ENCODE measurements around the gene ACE. TPM values are rescaled to one million over a fixed set of nuclear protein-coding genes. Genes with fewer than 3 reads are reported as not detected.
A peak's percentile ranks its signal among the peaks of the same experiment; 100 is the strongest.

ACE gene
- total RNA-seq, 1 donor from 2014 or later: 44.8 TPM

- no peak for DNase-seq (ENCODE audit: low spot score)
- TF ChIP-seq, protein P1, sequence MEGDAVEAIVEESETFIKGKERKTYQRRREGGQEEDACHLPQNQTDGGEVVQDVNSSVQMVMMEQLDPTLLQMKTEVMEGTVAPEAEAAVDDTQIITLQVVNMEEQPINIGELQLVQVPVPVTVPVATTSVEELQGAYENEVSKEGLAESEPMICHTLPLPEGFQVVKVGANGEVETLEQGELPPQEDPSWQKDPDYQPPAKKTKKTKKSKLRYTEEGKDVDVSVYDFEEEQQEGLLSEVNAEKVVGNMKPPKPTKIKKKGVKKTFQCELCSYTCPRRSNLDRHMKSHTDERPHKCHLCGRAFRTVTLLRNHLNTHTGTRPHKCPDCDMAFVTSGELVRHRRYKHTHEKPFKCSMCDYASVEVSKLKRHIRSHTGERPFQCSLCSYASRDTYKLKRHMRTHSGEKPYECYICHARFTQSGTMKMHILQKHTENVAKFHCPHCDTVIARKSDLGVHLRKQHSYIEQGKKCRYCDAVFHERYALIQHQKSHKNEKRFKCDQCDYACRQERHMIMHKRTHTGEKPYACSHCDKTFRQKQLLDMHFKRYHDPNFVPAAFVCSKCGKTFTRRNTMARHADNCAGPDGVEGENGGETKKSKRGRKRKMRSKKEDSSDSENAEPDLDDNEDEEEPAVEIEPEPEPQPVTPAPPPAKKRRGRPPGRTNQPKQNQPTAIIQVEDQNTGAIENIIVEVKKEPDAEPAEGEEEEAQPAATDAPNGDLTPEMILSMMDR (IDR thresholded peaks at IDR 0.05; ENCODE audit: unreplicated experiment): no peak
- Mint-ChIP-seq H3K4me1 (ENCODE audit: unreplicated experiment) (peaks cover 34% of the 10 kb centered on the region), H3K9me3 (ENCODE audit: unreplicated experiment) (no peaks in the 10 kb centered on the region), H3K4me3 (ENCODE audit: unreplicated experiment) (no peak overlapping the region), H3K27ac (ENCODE audit: unreplicated experiment) (no peak overlapping the region), H3K27me3 (ENCODE audit: unreplicated experiment) (peaks cover 7% of the 10 kb centered on the region), H3K36me3 (ENCODE audit: low read depth, unreplicated experiment) (no peaks in the 10 kb centered on the region)
These were observed 2.7 kb upstream of the ACE start for GRCh38 chr17:63474174-63474573.

- Mint-ChIP-seq H3K9me3 (ENCODE audit: unreplicated experiment) (no peaks in the 10 kb centered on the region), H3K4me1 (ENCODE audit: unreplicated experiment) (peaks cover 35% of the 10 kb centered on the region), H3K36me3 (ENCODE audit: low read depth, unreplicated experiment) (no peaks in the 10 kb centered on the region), H3K27me3 (ENCODE audit: unreplicated experiment) (peaks cover 8% of the 10 kb centered on the region), H3K27ac (ENCODE audit: unreplicated experiment) (no peak overlapping the region), H3K4me3 (ENCODE audit: unreplicated experiment) (no peak overlapping the region)
- no peak for DNase-seq (ENCODE audit: low spot score)
- TF ChIP-seq, protein P1 (IDR thresholded peaks at IDR 0.05; ENCODE audit: unreplicated experiment): no peak
These were observed 2.0 kb upstream of the ACE start for GRCh38 chr17:63474586-63475460.

DNA sequence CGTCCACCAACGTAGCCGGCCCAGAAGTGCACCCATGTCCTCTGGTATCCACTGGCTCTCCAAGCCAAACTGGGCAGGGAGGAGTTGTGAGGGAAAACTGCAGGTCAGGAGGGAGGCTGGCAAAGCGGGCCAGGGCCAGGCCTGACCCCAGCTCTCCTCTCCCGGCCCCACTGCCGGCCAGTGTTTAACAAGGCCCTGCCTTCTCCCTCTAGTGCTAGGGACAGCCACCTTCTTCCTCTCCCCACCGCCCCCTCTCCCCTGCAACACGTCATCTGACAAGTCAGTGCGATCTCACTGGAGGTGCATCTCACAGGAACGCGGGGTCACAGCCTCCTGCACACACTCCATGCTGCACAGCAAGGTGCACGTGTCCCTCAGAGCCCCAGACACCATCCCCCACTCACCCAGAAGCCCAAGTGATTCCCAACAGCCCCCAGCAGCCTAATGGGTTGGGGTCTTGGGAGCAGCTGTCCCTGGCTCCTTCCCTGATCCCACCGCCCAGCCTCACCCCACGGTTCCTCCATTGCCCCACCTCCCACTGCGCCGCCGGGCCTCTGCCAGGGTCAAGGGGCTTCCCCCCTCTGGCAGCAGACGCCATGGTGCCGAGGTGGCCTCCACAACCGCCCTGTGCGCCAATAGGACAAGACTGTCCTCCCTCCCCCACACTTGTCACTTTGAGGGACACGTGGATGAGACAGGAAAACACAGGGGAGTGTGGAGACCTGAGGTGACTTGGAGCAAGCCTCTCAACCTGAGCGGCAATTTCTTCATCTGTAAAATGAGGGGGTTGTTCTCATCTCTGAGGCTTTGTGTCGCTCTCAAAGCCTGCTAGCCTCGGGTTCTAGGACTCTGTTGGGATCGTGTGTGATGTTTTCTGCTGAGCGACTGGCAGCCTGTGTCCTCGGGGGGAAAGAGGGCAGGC, 1.1 kb upstream of the ACE start:
- Mint-ChIP-seq H3K27ac (ENCODE audit: unreplicated experiment) (no peak overlapping the region), H3K36me3 (ENCODE audit: low read depth, unreplicated experiment) (no peaks in the 10 kb centered on the region), H3K4me3 (ENCODE audit: unreplicated experiment) (peak overlapping the region; percentile 89), H3K4me1 (ENCODE audit: unreplicated experiment) (peaks cover 35% of the 10 kb centered on the region), H3K27me3 (ENCODE audit: unreplicated experiment) (peaks cover 8% of the 10 kb centered on the region), H3K9me3 (ENCODE audit: unreplicated experiment) (no peaks in the 10 kb centered on the region)
- TF ChIP-seq, protein P1 (IDR thresholded peaks at IDR 0.05; ENCODE audit: unreplicated experiment): no peak
- no peak for DNase-seq (ENCODE audit: low spot score)

DNA sequence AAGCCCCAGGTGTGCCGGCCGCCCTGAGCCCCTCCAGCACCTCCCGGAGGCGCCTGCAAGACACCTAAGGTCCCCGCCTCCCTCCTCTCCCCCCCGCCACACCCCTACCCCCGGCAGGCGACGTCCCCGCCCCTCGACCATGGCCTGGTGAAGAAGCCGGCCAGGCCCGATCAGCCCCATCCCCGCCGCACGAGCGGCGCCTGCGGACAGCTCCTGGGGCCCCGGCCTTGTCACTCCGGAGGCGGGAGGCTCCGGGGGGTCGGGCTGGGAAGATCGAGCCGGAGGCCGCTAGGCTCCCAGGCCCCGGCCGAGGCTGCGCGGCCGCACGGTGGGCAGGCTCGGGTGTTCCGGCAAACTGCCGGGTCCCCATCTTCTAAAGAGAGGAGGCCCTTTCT, 405 bp upstream of the ACE start:
- TF ChIP-seq, protein P1 (IDR thresholded peaks at IDR 0.05; ENCODE audit: unreplicated experiment): no peak
- H3K4me1 Mint-ChIP-seq (ENCODE audit: unreplicated experiment): peaks cover 35% of the 10 kb centered on the region
- no peak overlapping the region for H3K4me3 Mint-ChIP-seq (ENCODE audit: unreplicated experiment)
- H3K36me3 Mint-ChIP-seq (ENCODE audit: low read depth, unreplicated experiment): no peaks in the 10 kb centered on the region
- H3K27ac Mint-ChIP-seq (ENCODE audit: unreplicated experiment): no peak overlapping the region
- peak; percentile 51 for DNase-seq (ENCODE audit: low spot score)
- H3K27me3 Mint-ChIP-seq (ENCODE audit: unreplicated experiment): peaks cover 8% of the 10 kb centered on the region
- H3K9me3 Mint-ChIP-seq (ENCODE audit: unreplicated experiment): no peaks in the 10 kb centered on the region

Measured in endothelial cell (in vitro differentiated cells).